HFFc6 (cell line): ENCODE data around the gene GOLIM4. TPM values are rescaled to one million over a fixed set of nuclear protein-coding genes. Genes with fewer than 3 reads are reported as not detected.

ENCODE experiments used
- DNase-seq: peaks from one replicate; pipeline ENCODE4 v3.0.0-alpha.2; 2018
- H3K27ac Mint-ChIP-seq: 2 replicates; pipeline ENCODE4 v1.8.0; 2020; ENCODE audit warnings: mild to moderate bottlenecking, mixed read lengths
- H3K27me3 Mint-ChIP-seq: 2 replicates; pipeline ENCODE4 v1.8.0; 2021; ENCODE audit warnings: mild to moderate bottlenecking, moderate library complexity, mixed read lengths; ENCODE audit not compliant: insufficient read depth
- H3K36me3 Mint-ChIP-seq: 2 replicates; pipeline ENCODE4 v1.8.0; 2021; ENCODE audit warnings: low read depth, mixed read lengths
- H3K4me1 Mint-ChIP-seq: 2 replicates; pipeline ENCODE4 v1.8.0; 2020; ENCODE audit warnings: low read depth, mixed read lengths
- H3K4me3 Mint-ChIP-seq: 2 replicates; pipeline ENCODE4 v1.8.0; 2020; ENCODE audit warnings: mild to moderate bottlenecking, moderate library complexity, mixed read lengths
- H3K9me3 Mint-ChIP-seq: 2 replicates; pipeline ENCODE4 v1.8.0; 2020; ENCODE audit warnings: mild to moderate bottlenecking, mixed read lengths
- total RNA-seq, 6 experiments: library from RNA; stranded (reverse); fragmentation: NEBNext Ultra II Directional; extraction: Animal tissue kit (Norgen Biotek cat#: 25700); gene quantifications; 2 replicates in 1 of 6; 3 replicates in 5 of 6; pipeline ENCODE4 v1.2.3, GENCODE V29; 2021
- TF ChIP-seq, protein P1 (sequence below): fragments of 200-600 bp; sonication (generic); IDR thresholded peaks from 2 replicates; pipeline ENCODE4 v1.5.0; 2021; ENCODE audit warnings: antibody characterized with exemption, mild to moderate bottlenecking

GOLIM4 gene
- total RNA-seq, 6 experiments from 2014 or later, result 99.8 to 141 (median 130) TPM

DNA sequence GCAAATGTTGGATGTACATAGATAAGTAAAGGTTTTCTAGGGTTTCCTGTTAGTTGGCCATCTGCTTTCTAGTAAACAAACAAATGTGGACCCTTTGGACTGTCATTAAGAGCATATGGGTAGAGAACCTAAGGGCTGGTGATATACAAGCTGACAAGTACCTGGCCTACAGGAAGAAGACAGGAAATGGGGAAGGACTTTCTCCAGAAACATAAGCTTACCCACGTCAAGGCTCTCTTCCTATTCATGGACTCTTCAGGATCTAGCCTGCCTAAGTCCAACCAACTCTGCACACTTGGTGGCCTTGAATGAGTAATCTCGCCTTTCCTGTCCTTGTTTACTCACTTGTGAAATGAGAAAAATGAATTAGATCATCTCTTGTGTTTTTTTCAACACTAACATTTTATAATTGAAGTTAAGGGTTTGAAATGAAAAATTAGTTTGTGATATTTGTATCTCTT is 22.2 kb upstream of the GOLIM4 start:
- TF ChIP-seq, protein P1, sequence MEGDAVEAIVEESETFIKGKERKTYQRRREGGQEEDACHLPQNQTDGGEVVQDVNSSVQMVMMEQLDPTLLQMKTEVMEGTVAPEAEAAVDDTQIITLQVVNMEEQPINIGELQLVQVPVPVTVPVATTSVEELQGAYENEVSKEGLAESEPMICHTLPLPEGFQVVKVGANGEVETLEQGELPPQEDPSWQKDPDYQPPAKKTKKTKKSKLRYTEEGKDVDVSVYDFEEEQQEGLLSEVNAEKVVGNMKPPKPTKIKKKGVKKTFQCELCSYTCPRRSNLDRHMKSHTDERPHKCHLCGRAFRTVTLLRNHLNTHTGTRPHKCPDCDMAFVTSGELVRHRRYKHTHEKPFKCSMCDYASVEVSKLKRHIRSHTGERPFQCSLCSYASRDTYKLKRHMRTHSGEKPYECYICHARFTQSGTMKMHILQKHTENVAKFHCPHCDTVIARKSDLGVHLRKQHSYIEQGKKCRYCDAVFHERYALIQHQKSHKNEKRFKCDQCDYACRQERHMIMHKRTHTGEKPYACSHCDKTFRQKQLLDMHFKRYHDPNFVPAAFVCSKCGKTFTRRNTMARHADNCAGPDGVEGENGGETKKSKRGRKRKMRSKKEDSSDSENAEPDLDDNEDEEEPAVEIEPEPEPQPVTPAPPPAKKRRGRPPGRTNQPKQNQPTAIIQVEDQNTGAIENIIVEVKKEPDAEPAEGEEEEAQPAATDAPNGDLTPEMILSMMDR, result no peak
- peak; percentile 11 for DNase-seq
- no peaks in the 10 kb centered on the region for H3K27me3 Mint-ChIP-seq
- no peak overlapping the region for H3K4me3 Mint-ChIP-seq
- no peaks in the 10 kb centered on the region for H3K9me3 Mint-ChIP-seq
- H3K36me3 Mint-ChIP-seq, result no peaks in the 10 kb centered on the region
- H3K27ac Mint-ChIP-seq, result no peak overlapping the region
- peaks cover 34% of the 10 kb centered on the region for H3K4me1 Mint-ChIP-seq

DNA sequence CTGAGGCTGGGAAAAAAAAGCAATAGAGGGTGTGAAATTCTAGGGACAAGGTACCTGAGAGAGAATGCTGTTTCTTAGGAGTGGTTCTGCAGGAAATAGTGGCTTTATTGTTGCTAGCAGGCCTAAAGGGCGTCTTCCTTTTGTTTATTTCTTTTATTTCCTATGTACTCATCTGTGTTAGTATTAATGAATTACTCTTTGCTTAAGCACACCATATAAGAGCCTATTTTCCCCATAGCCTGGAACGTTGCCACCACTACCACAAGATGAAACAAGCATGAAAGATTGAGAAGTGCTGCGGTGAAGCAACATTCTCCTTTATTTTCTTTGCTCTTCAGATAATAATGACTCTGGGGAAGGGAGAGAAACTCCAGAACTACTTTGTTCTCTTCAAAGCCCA is 21.3 kb upstream of the GOLIM4 start:
- Mint-ChIP-seq H3K27ac (peak overlapping the region; percentile 8; the same call in 1 of the 2 replicates), H3K36me3 (no peaks in the 10 kb centered on the region)

DNA sequence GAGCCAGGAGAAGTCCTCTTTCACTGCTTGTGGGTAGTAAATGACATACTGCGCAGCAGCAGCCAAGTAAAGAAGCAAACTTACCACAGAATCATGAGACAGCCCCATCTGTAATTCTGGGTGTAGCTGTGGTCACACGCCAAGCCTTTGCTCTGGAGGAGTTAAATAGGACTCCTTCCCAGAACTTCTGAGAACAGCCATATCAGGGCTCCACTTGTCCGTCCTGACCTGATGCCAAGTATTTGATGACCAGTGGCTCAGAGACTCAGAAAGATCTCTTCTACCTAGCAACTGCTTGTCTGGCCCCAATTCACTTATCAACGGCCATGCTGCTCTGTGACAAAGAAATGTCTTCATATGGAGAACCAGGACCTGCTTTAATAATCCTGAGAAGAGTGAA is 20.6 kb upstream of the GOLIM4 start:
- no peak overlapping the region for H3K4me3 Mint-ChIP-seq
- no peaks in the 10 kb centered on the region for H3K9me3 Mint-ChIP-seq
- no peak for DNase-seq
- peaks cover 29% of the 10 kb centered on the region for H3K4me1 Mint-ChIP-seq
- no peaks in the 10 kb centered on the region for H3K27me3 Mint-ChIP-seq
- no peaks in the 10 kb centered on the region for H3K36me3 Mint-ChIP-seq
- TF ChIP-seq, protein P1, result no peak
- no peak overlapping the region for H3K27ac Mint-ChIP-seq

More for the DNA sequence above, 21.3 kb upstream of the GOLIM4 start:
- Mint-ChIP-seq H3K4me3 (no peak overlapping the region), H3K4me1 (peaks cover 34% of the 10 kb centered on the region), H3K27me3 (no peaks in the 10 kb centered on the region), H3K9me3 (no peaks in the 10 kb centered on the region)
- no peak for DNase-seq
- TF ChIP-seq, protein P1, result no peak

DNA sequence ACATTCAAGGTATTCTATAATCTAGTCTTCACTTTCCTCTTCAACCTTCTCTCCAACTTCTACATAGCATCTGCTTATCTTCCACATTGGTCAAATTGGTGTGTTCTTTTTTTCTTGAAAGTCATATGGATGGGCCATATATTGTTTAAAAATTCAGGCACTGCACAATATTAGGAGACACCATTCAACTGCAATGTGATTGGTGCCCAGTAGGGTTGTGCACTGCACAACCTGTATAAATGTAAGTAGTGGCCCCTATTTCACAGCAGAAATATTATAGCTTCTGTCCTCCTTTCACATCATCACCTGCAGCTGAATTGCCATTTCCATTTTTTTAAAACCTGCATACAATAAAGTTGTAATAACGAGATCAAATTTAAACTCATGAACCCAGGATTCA is 18.1 kb upstream of the GOLIM4 start:
- no peak overlapping the region for H3K27ac Mint-ChIP-seq
- peaks cover 21% of the 10 kb centered on the region for H3K4me1 Mint-ChIP-seq
- no peaks in the 10 kb centered on the region for H3K27me3 Mint-ChIP-seq
- no peak for DNase-seq
- no peak overlapping the region for H3K4me3 Mint-ChIP-seq
- H3K9me3 Mint-ChIP-seq, result no peaks in the 10 kb centered on the region
- H3K36me3 Mint-ChIP-seq, result no peaks in the 10 kb centered on the region
- TF ChIP-seq, protein P1, result peak; percentile 25; the same call in 1 of the 2 replicates

DNA sequence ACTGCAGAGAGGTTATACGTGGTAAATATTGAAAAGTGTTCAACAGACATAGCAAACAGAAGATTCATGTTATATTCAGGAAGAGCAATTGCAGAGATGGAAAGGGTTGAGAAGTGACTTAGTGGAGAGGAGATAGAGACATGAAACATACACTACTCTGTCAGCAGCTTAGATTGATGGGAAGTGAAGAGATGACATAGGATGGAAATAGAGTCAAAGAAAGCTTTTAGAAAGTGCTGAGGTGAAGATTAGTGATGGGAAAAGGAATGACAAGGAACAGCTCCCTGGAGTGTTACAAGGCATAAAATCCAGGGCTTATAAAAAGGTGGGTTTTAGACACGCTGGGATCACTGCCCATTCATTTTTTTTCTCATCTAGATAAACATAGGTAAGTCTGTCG is 17.2 kb upstream of the GOLIM4 start:
- H3K4me1 Mint-ChIP-seq, result peaks cover 12% of the 10 kb centered on the region
- H3K36me3 Mint-ChIP-seq, result no peaks in the 10 kb centered on the region
- H3K9me3 Mint-ChIP-seq, result no peaks in the 10 kb centered on the region
- TF ChIP-seq, protein P1, result no peak
- no peak overlapping the region for H3K27ac Mint-ChIP-seq
- H3K4me3 Mint-ChIP-seq, result no peak overlapping the region
- DNase-seq, result no peak
- no peaks in the 10 kb centered on the region for H3K27me3 Mint-ChIP-seq

DNA sequence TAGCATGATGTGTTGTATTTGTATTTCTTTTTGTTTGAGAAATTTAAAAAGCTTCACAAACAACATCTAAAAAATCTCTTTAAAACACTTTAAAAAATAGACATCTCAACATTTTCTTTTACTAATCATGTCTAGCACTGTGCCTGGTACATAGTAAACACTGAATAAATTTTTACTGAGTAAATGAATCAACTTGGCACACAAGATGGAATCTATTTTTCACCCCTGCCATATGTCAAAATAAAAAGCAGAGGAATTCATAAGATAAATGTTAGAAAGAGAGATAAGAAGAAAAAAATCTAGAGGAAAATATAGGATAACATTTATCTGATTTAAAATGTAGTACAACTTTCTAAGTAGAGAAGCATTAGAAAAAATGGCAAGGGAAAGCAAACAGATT is 8.6 kb upstream of the GOLIM4 start:
- TF ChIP-seq, protein P1, result no peak
- Mint-ChIP-seq H3K36me3 (no peaks in the 10 kb centered on the region), H3K27me3 (no peaks in the 10 kb centered on the region), H3K9me3 (no peaks in the 10 kb centered on the region), H3K4me1 (peaks cover 28% of the 10 kb centered on the region), H3K27ac (no peak overlapping the region), H3K4me3 (no peak overlapping the region)
- no peak for DNase-seq
